Neural cell (in vitro differentiated cells): ENCODE results near the gene CHRD. TPM values are rescaled to one million over a fixed set of nuclear protein-coding genes. Genes with fewer than 3 reads are reported as not detected.

Source experiments
- H2AFZ ChIP-seq: fragments of 200-600, 300-800 bp; sonication (generic), shearing (Covaris generic); 2 replicates; pipeline ENCODE4 v1.6.0; 2014; ENCODE audit warnings: low read depth, mild to moderate bottlenecking, antibody characterized with exemption, low read length, moderate library complexity
- H3F3A ChIP-seq: fragments of 200-600 bp; shearing (Covaris generic); 2 replicates; pipeline ENCODE4 v1.6.1; 2016; ENCODE audit warnings: mild to moderate bottlenecking, moderate library complexity, mixed read lengths, antibody characterized with exemption, low read length; ENCODE audit not compliant: insufficient read depth, poor library complexity, severe bottlenecking
- H3K27ac ChIP-seq: fragments of 200-600, 300-800 bp; sonication (generic), shearing (Covaris generic); 2 replicates; pipeline ENCODE4 v1.5.1; 2014; ENCODE audit warnings: mild to moderate bottlenecking, low read length, moderate library complexity
- H3K27me3 ChIP-seq: fragments of 300-800, 200-600 bp; sonication (generic), shearing (Covaris generic); 2 replicates; pipeline ENCODE4 v1.6.0; 2014; ENCODE audit warnings: mild to moderate bottlenecking, low read depth, low read length, moderate library complexity; ENCODE audit not compliant: insufficient read depth
- H3K36me3 ChIP-seq: fragments of 300-800, 200-600 bp; sonication (generic), shearing (Covaris generic); 2 replicates; pipeline ENCODE4 v1.5.1; 2014; ENCODE audit warnings: mild to moderate bottlenecking, antibody characterized with exemption, low read length, moderate library complexity; ENCODE audit not compliant: insufficient read depth
- H3K4me2 ChIP-seq: fragments of 300-800, 200-600 bp; sonication (generic), shearing (Covaris generic); 2 replicates; pipeline ENCODE4 v1.6.0; 2014; ENCODE audit warnings: mild to moderate bottlenecking, low read length
- H3K4me3 ChIP-seq: fragments of 300-800, 200-600 bp; sonication (generic), shearing (Covaris generic); 2 replicates; pipeline ENCODE4 v1.5.1; 2014; ENCODE audit warnings: mild to moderate bottlenecking, low read length, moderate library complexity
- H3K79me2 ChIP-seq: fragments of 200-600 bp; shearing (Covaris generic); replicated peaks from 2 replicates; pipeline ENCODE4 v1.6.0; 2014; ENCODE audit warnings: mild to moderate bottlenecking, low read length, moderate library complexity; ENCODE audit not compliant: insufficient read depth
- H3K9ac ChIP-seq: fragments of 300-800, 200-600 bp; sonication (generic), shearing (Covaris generic); 2 replicates; pipeline ENCODE4 v1.6.1; 2016; ENCODE audit warnings: mild to moderate bottlenecking, low read length, mixed read lengths
- H3K9me2 ChIP-seq: fragments of 200-600 bp; shearing (Covaris generic); 2 replicates; pipeline ENCODE4 v1.6.1; 2016; ENCODE audit warnings: mild to moderate bottlenecking, low read length, mixed read lengths; ENCODE audit not compliant: insufficient read depth
- H3K9me3 ChIP-seq: fragments of 200-600, 300-800 bp; sonication (generic), shearing (Covaris generic); 2 replicates; pipeline ENCODE4 v1.6.1; 2016; ENCODE audit warnings: mild to moderate bottlenecking, mixed run types, low read length, moderate library complexity, mixed read lengths
- H4K20me1 ChIP-seq: fragments of 200-600 bp; shearing (Covaris generic); 2 replicates; pipeline ENCODE4 v1.6.1; 2016; ENCODE audit warnings: mild to moderate bottlenecking, mixed run types; ENCODE audit not compliant: insufficient read depth
- EP300 ChIP-seq: fragments of 450-650 bp; conservative IDR thresholded peaks from 2 replicates; pipeline ENCODE4 v1.6.1; 2014; ENCODE audit warnings: antibody characterized with exemption, mild to moderate bottlenecking, moderate library complexity; ENCODE audit not compliant: poor library complexity, severe bottlenecking
- EZH2 ChIP-seq: fragments of 200-600, 300-800 bp; shearing (Covaris generic), sonication (generic); IDR thresholded peaks from 2 replicates; pipeline ENCODE4 v1.6.1; 2014; ENCODE audit warnings: antibody characterized with exemption, low read length, borderline replicate concordance, mild to moderate bottlenecking; ENCODE audit not compliant: insufficient read depth, poor library complexity, severe bottlenecking
- MXI1 ChIP-seq: fragments of 450-650 bp; conservative IDR thresholded peaks from 2 replicates; pipeline ENCODE4 v1.6.1; 2014; ENCODE audit warnings: antibody characterized with exemption, mild to moderate bottlenecking; ENCODE audit not compliant: poor library complexity, severe bottlenecking
- POLR2AphosphoS5 ChIP-seq: IDR thresholded peaks from 2 replicates; pipeline ENCODE4 v1.6.1; 2012
- RAD21 ChIP-seq: fragments of 450-650 bp; conservative IDR thresholded peaks from 2 replicates; pipeline ENCODE4 v1.6.1; 2014; ENCODE audit warnings: antibody characterized with exemption, mild to moderate bottlenecking, moderate library complexity
- REST ChIP-seq: IDR thresholded peaks from 2 replicates; pipeline ENCODE4 v1.6.1; 2012; ENCODE audit warnings: borderline replicate concordance
- SMC3 ChIP-seq: fragments of 450-650 bp; conservative IDR thresholded peaks from 2 replicates; pipeline ENCODE4 v1.6.1; 2014; ENCODE audit warnings: antibody characterized with exemption, mild to moderate bottlenecking, moderate library complexity; ENCODE audit not compliant: poor library complexity
- TAF1 ChIP-seq: IDR thresholded peaks from 2 replicates; pipeline ENCODE4 v1.6.1; 2012; ENCODE audit warnings: low read depth
- polyA plus RNA-seq: library from polyadenylated mRNA; depleted of rRNA; stranded (reverse); fragments of >200 nt; gene quantifications from 2 replicates; pipeline ENCODE4 v1.2.3, GENCODE V29; 2014
- TF ChIP-seq, protein P1 (sequence below): fragments of 450-650 bp; IDR thresholded peaks from 2 replicates; pipeline ENCODE4 v1.5.1; 2014; ENCODE audit warnings: antibody characterized with exemption, mild to moderate bottlenecking, moderate library complexity; ENCODE audit not compliant: poor library complexity, severe bottlenecking

Gene CHRD
- polyA plus RNA-seq, 1 donor from 2014 or later: 2.9 TPM

GRCh38 chr3:184399410-184399809, 19.6 kb downstream of the CHRD start:
- H3K4me3 ChIP-seq: no peak overlapping the region
- no peak overlapping the region for H2AFZ ChIP-seq
- H3K9me3 ChIP-seq: no peaks in the 10 kb centered on the region
- H3K27ac ChIP-seq: no peak overlapping the region
- no peaks in the 10 kb centered on the region for H3K79me2 ChIP-seq
- TF ChIP-seq EZH2: no peak
- TF ChIP-seq MXI1: no peak
- TF ChIP-seq SMC3: no peak
- TF ChIP-seq, protein P1, sequence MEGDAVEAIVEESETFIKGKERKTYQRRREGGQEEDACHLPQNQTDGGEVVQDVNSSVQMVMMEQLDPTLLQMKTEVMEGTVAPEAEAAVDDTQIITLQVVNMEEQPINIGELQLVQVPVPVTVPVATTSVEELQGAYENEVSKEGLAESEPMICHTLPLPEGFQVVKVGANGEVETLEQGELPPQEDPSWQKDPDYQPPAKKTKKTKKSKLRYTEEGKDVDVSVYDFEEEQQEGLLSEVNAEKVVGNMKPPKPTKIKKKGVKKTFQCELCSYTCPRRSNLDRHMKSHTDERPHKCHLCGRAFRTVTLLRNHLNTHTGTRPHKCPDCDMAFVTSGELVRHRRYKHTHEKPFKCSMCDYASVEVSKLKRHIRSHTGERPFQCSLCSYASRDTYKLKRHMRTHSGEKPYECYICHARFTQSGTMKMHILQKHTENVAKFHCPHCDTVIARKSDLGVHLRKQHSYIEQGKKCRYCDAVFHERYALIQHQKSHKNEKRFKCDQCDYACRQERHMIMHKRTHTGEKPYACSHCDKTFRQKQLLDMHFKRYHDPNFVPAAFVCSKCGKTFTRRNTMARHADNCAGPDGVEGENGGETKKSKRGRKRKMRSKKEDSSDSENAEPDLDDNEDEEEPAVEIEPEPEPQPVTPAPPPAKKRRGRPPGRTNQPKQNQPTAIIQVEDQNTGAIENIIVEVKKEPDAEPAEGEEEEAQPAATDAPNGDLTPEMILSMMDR: no peak
- TF ChIP-seq EP300: no peak
- TF ChIP-seq TAF1: no peak
- no peak overlapping the region for H3K4me2 ChIP-seq
- H3K27me3 ChIP-seq: no peaks in the 10 kb centered on the region
- H3K36me3 ChIP-seq: no peaks in the 10 kb centered on the region
- H4K20me1 ChIP-seq: no peaks in the 10 kb centered on the region
- no peak overlapping the region for H3K9ac ChIP-seq
- H3K9me2 ChIP-seq: no peaks in the 10 kb centered on the region
- H3F3A ChIP-seq: no peaks in the 10 kb centered on the region

DNA sequence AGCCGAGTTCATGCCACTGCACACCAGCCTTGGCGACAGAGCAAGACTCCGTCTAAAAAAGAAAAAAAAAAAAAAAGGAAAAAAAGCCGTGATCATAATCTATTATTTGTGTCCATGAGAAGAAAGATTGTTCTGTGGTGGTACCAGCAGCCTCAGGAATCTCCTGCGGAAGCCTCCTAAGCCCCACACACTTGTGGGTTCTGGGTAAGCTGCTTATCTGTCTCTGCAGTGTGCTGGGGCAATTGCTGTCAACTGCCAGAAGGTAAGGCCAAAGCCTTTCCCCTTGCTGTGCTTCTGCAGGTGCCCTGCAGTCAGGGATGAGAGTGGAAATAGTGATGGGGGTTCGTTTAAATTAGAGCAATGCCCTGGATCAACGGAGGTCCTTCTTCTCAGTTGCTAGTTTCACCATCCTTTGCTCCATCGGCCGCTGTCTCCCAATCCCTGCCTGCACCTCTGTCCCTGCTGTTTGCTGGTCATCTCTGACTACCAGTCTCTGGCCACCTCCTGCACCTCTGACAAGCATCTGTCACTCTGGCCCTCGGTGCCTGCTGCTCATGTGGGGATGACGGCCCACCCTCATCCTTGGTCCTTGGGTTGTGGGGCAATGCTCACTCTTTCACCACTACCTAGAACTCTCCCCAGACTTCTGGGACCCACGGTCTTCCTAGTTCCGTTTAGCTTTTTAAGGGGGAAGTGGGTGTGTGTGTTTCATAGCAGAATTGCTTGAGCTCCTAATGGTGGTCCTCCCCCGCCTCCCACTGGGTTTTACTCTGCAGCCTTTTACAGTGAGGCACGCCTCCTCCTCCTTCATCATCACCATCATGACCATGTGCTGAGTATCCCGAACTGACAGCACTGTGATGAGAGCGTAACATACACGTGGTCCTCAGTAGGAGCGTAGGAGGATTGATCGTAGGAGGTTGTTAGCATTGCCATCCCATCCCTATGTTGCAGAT, 25.5 kb downstream of the CHRD start:
- no peak overlapping the region for H3K4me3 ChIP-seq
- H3F3A ChIP-seq: no peaks in the 10 kb centered on the region
- no peak overlapping the region for H3K9ac ChIP-seq
- no peaks in the 10 kb centered on the region for H3K27me3 ChIP-seq
- H3K9me2 ChIP-seq: no peaks in the 10 kb centered on the region
- no peak overlapping the region for H3K27ac ChIP-seq
- no peaks in the 10 kb centered on the region for H3K9me3 ChIP-seq
- no peaks in the 10 kb centered on the region for H4K20me1 ChIP-seq
- no peak overlapping the region for H3K4me2 ChIP-seq
- no peaks in the 10 kb centered on the region for H3K36me3 ChIP-seq
- H2AFZ ChIP-seq: no peak overlapping the region
- TF ChIP-seq EZH2 (no peak), MXI1 (no peak), TAF1 (no peak), REST (no peak), SMC3 (no peak), RAD21 (no peak), EP300 (no peak), POLR2AphosphoS5 (no peak)
- TF ChIP-seq, protein P1: no peak
- H3K79me2 ChIP-seq: no peaks in the 10 kb centered on the region
